C4-2B (cell line): Measurements from ENCODE around the gene R3HCC1L.

ENCODE experiments used
- ZFX ChIP-seq: fragments of 450-650 bp; IDR thresholded peaks from 2 replicates; pipeline ENCODE4 v1.6.1; 2017
- TF ChIP-seq, protein P1 (sequence below): fragments of 450-650 bp; conservative IDR thresholded peaks from 2 replicates; pipeline ENCODE4 v1.5.1; 2017; ENCODE audit warnings: mild to moderate bottlenecking

DNA sequence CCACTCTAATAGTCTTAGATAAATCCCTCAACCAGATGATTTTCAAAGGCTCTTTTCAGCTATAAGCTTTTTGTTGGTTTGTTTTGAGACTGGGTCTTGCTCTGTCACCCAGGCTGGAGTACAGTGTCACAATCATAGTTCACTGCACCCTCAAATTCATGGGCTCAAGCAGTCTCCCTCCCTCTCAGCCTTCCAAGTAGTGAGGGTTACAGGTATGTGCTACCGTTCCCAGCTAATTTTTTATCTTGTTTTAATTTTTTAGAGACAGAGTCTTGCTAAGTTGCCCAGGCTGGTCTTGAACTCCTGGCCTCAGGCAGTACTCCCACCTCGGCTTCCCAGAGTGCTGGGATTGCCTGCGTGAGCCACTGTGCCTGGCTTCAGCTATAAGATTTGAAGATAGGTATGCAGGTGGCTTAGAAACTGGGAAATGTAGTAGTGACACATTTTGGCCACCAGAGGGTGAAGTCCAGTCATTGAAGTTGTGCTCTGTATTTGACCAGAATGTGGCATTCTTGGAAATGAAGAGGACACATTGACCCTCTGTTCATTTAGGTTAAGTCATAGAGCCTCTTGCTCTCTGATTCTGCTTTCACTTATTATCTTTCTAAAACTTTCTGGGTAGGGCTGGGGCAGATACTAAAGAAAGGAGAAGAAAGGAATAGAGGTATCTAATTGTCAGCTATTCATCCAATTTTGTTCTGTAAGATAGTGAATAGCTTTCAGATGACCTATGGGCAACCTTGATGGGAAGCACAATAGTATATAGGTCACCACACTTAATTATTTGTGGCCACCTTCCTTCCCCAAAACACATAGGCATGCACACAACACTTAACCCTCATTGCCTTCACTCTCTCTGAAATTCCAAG, 36.0 kb downstream of the R3HCC1L start:
- TF ChIP-seq, protein P1, sequence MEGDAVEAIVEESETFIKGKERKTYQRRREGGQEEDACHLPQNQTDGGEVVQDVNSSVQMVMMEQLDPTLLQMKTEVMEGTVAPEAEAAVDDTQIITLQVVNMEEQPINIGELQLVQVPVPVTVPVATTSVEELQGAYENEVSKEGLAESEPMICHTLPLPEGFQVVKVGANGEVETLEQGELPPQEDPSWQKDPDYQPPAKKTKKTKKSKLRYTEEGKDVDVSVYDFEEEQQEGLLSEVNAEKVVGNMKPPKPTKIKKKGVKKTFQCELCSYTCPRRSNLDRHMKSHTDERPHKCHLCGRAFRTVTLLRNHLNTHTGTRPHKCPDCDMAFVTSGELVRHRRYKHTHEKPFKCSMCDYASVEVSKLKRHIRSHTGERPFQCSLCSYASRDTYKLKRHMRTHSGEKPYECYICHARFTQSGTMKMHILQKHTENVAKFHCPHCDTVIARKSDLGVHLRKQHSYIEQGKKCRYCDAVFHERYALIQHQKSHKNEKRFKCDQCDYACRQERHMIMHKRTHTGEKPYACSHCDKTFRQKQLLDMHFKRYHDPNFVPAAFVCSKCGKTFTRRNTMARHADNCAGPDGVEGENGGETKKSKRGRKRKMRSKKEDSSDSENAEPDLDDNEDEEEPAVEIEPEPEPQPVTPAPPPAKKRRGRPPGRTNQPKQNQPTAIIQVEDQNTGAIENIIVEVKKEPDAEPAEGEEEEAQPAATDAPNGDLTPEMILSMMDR, result peak; percentile 87
- TF ChIP-seq ZFX, result no peak
